Islet of Langerhans (tissue), 1 donor: Measurements from ENCODE around the gene TSPAN9.
A peak's percentile ranks its signal among the peaks of the same experiment; 100 is the strongest.

Source experiments
- FAIRE-seq: peaks from one replicate; lab custom pipeline; 2011; peaks lifted over from hg19 to GRCh38; lab: Jason Lieb, UNC

TSPAN9 gene

GRCh38 chr12:3124917-3125316 lies 47.7 kb downstream of the TSPAN9 start:
- FAIRE-seq, result no peak

- no peak for FAIRE-seq
These were observed 48.5 kb downstream of the TSPAN9 start for GRCh38 chr12:3125674-3126073.

GRCh38 chr12:3127832-3128231 lies 50.7 kb downstream of the TSPAN9 start:
- FAIRE-seq, result no peak

GRCh38 chr12:3128498-3129293 lies 51.5 kb downstream of the TSPAN9 start:
- FAIRE-seq, result no peak

DNA sequence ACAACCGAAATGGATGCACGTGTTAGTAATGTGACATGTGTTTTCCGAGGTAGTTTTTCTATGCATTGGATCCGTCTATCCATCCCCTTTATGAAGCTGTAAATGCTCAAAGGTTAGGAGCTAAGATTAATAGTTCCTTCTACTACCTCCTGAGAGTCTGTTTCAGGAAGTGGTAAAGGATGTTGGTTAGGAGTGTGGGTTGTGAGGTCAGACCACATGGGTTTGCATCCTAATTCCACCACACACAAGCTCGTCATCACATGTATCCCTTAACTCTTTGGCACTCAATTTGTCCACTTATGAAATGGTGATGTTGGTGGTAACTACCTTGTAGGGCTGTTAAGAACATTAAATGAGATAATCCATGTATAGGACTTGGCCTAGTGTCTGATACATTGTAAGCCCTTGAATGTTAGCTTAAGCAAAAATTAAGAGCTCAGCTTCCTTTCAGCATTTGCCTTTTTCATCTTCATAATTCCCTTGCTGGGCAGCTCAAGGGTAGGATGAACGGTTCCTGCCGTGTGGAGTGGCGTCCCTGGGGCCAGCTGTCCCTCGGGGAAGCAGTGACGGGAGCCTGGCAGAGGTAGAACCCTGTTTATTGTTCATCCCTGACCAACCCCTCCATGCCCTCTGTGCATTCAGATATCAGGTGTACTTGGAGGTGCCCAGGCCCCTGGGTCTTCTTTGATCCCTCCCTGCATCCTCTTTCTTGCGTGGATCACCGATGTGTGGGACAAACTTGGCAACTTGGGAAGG lies 52.3 kb downstream of the TSPAN9 start:
- no peak for FAIRE-seq

DNA sequence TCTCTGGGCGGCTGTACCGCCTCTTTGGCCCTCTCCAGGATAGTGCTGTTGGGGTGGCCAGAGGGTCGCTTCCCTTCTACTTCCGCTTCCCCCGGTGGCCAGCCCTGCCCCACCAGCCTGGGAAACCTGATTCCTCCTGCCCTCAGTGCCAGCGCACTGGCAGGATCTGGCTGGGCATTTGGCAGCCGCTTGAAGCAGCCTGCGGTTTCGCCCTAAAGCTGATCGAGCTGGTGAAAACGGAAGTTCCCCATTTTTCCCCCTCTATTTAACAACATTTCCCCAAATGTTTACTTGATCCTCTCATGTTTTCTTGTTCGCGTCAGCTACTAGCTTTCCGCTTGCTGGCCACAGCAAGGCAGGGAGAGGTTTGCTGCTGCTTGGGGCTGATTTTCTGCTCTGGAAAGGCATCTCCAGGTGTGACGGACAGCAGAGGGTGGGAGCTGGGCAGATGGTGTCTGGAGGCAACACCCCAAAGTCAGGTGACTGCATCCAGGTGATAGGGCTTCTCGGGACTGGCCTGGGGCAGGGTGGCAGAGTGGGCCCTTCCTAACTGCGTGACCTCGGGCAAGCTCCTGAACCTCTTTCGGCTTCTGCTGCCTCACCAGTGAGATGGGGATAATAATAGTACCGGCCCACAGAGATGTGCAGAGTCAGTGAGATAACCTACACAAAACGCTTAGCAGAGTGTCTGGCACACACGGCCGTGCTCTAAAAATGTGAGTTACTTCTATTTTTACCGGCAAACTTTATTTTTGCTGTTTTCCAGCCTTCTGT lies 53.1 kb downstream of the TSPAN9 start:
- FAIRE-seq, result no peak

- no peak for FAIRE-seq
These were observed 54.0 kb downstream of the TSPAN9 start for GRCh38 chr12:3131129-3131528.

- no peak for FAIRE-seq
These were observed 55.6 kb downstream of the TSPAN9 start for GRCh38 chr12:3132636-3133404.

GRCh38 chr12:3133405-3133783 lies 56.2 kb downstream of the TSPAN9 start:
- no peak for FAIRE-seq

DNA sequence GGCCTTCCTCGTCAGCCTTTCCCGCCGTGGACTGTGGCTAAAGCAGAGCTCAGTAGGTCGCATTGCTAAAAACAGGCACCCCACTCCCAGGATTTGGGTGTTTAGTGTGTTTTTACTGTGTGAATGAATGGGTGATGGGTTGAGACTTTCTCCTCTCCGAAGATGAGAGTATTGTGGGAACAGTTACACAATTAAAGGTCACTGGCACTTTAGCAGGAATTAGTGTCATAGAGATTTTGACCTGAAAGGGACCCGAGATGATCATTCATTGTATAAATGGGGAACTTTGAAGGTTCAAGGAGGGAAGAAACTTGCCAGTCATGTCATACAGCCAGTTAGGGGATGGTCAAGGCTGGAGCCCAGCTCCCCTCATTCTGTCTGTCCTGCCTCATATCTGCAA lies 56.9 kb downstream of the TSPAN9 start:
- no peak for FAIRE-seq

GRCh38 chr12:3134526-3135135 lies 57.5 kb downstream of the TSPAN9 start:
- FAIRE-seq, result no peak

GRCh38 chr12:3135522-3136461 lies 58.6 kb downstream of the TSPAN9 start:
- peak; percentile 13 for FAIRE-seq

DNA sequence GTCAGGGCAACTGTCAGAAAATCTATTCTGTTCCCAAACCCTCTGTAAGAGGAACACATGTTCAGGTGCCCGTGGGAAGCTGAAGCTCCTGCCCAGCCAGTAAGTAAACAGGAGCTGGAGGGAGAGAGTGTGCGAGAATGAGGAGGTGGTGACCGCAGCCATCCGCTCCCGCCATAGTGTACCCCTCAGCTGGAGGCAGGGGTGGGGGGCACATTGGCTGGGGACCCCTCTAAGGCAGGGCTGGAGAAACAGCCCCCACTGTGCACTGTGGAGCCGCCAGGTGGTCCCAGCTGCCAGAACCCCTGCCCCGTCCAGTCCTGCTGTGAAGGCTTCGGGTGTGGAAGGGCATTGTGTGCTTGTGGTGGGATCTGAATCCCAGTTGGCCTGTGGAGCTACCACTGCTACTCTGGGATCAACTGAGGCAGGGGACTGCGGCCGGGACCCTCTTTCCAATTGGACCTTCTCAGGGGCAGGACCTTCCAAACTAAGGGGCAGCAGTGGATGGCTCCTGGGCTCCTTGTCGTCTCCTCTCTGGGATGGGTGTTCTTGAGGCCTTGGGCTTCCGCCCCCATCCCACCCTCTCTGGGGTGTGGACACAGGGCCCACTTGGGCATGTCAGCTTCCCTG lies 59.6 kb downstream of the TSPAN9 start:
- no peak for FAIRE-seq

GRCh38 chr12:3137268-3137781 lies 60.1 kb downstream of the TSPAN9 start:
- no peak for FAIRE-seq

- no peak for FAIRE-seq
These were observed 60.8 kb downstream of the TSPAN9 start for GRCh38 chr12:3137814-3138445.

DNA sequence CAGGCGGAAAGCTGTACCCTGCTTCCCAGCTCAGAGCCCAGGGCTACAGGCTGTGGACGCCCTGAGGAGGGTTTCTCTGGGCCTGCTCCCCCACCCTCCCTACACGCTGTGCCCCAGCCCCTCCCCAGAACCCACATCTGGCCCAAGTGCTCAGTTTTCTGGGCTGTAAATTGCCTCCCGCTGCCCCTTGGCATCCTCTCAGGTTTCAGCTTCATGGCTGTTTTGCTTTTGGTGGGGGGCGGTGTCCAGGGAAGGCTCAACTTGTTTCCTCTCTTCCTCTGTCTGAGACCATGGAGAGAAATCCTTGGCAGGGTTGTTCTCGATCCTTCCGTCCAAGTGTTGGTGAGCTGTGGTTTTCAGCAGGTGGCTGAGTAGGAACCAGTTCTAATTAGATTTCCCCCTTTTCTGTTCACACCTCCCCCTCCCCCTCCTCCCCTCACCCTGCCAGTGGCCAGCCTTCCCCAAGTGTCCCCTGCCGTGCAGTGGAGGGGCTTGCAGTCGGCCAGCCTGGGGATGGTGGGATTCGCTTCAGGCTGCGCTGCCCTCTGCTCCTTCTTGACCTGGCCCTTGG lies 61.8 kb downstream of the TSPAN9 start:
- no peak for FAIRE-seq

DNA sequence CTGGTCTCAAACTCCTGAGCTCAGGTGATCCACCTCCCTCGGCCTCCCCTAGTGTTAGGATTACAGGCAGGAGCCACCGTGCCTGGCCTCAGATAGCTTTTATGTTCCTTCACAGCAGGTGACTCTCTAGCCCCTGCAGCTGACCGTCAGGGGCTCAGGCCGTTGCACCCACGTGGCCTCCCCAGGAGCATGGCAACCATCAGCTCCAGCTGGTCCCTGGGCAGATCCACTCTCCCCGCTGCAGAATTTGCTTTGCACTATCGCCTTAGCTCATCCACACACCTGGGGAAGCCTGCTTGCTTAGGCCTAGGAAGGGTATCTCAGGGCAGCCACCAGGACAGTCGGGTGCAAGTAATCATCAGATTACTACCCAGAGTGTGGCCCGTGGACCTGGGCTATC lies 62.6 kb downstream of the TSPAN9 start:
- no peak for FAIRE-seq

GRCh38 chr12:3140284-3140683 lies 63.1 kb downstream of the TSPAN9 start:
- no peak for FAIRE-seq
